HEK293 (cell line): ENCODE results near the gene FXYD6.

Experiments
- CTCF ChIA-PET: fragments of 350-600 bp; formaldehyde crosslinking; extraction: SDS; loops from one replicate; lab custom pipeline; 2021; ENCODE audit warnings: antibody characterized with exemption; lab: Yijun Ruan, JAX
- POLR2A ChIA-PET: fragments of 300-600 bp; formaldehyde crosslinking; extraction: SDS; loops from one replicate; lab custom pipeline; 2020; ENCODE audit warnings: antibody characterized with exemption, inconsistent platforms; lab: Yijun Ruan, JAX
- H3K27ac ChIP-seq: fragments of 200-500 bp; sonication (Bioruptor generic); 2 replicates; pipeline ENCODE4 v1.5.1; 2014; ENCODE audit warnings: low read depth, low read length, control low read depth, inconsistent platforms; ENCODE audit errors: extremely low read depth
- H3K36me3 ChIP-seq, 2 experiments: fragments of 200-500 bp in 1 of 2; sonication (Bioruptor generic) in 1 of 2; 1 replicate in 1 of 2; 2 replicates in 1 of 2; pipeline ENCODE4 v1.5.1; 2014 to 2017; ENCODE audit warnings: inconsistent platforms in 2 of 2, low read length in 2 of 2; ENCODE audit not compliant: control insufficient read depth in 2 of 2, insufficient read depth in 1 of 2
- H3K4me1 ChIP-seq: fragments of 200-500 bp; sonication (Bioruptor generic); 2 replicates; pipeline ENCODE4 v1.5.1; 2014; ENCODE audit warnings: mild to moderate bottlenecking, low read length, inconsistent platforms; ENCODE audit not compliant: control insufficient read depth, insufficient read depth
- H3K4me3 ChIP-seq: 2 replicates; pipeline ENCODE4 v1.5.1; 2011; ENCODE audit warnings: low read depth, mild to moderate bottlenecking, control low read depth, low read length, moderate library complexity
- H3K9me3 ChIP-seq: fragments of 200-500 bp; sonication (Bioruptor generic); 2 replicates; pipeline ENCODE4 v1.5.1; 2014; ENCODE audit warnings: low read depth, low read length, inconsistent platforms; ENCODE audit not compliant: control insufficient read depth, insufficient read depth
- GLIS1 ChIP-seq: fragments of 450-650 bp; formaldehyde crosslinking; IDR thresholded peaks from 2 replicates; pipeline ENCODE4 v1.5.1; 2016; ENCODE audit warnings: missing biosample characterization, missing genetic modification characterization
- ZBTB1 ChIP-seq: fragments of 450-650 bp; formaldehyde crosslinking; IDR thresholded peaks from 2 replicates; pipeline ENCODE4 v1.5.1; 2016; ENCODE audit warnings: missing biosample characterization, missing genetic modification characterization
- ZBTB11 ChIP-seq: fragments of 450-650 bp; formaldehyde crosslinking; conservative IDR thresholded peaks from 2 replicates; pipeline ENCODE4 v1.5.1; 2016; ENCODE audit warnings: low read depth, missing biosample characterization, missing genetic modification characterization
- ZBTB20 ChIP-seq: fragments of 450-650 bp; formaldehyde crosslinking; IDR thresholded peaks from 2 replicates; pipeline ENCODE4 v1.5.1; 2016; ENCODE audit warnings: missing biosample characterization, missing genetic modification characterization
- ZBTB49 ChIP-seq: fragments of 450-650 bp; formaldehyde crosslinking; IDR thresholded peaks from 2 replicates; pipeline ENCODE4 v1.5.1; 2016; ENCODE audit warnings: missing biosample characterization, missing genetic modification characterization, low read depth
- ZNF132 ChIP-seq: fragments of 450-650 bp; formaldehyde crosslinking; IDR thresholded peaks from 2 replicates; pipeline ENCODE4 v1.5.1; 2017; ENCODE audit warnings: missing biosample characterization, missing genetic modification characterization, borderline replicate concordance
- ZNF155 ChIP-seq: fragments of 450-650 bp; formaldehyde crosslinking; IDR thresholded peaks from 2 replicates; pipeline ENCODE4 v1.5.1; 2016; ENCODE audit warnings: missing biosample characterization, missing genetic modification characterization
- ZNF211 ChIP-seq: fragments of 450-650 bp; formaldehyde crosslinking; IDR thresholded peaks from 2 replicates; pipeline ENCODE4 v1.5.1; 2016; ENCODE audit warnings: low read depth, missing biosample characterization, missing genetic modification characterization
- ZNF248 ChIP-seq: fragments of 450-650 bp; formaldehyde crosslinking; IDR thresholded peaks from 2 replicates; pipeline ENCODE4 v1.5.1; 2017; ENCODE audit warnings: missing biosample characterization, missing genetic modification characterization
- ZNF362 ChIP-seq: fragments of 450-650 bp; formaldehyde crosslinking; IDR thresholded peaks from 2 replicates; pipeline ENCODE4 v1.5.1; 2016; ENCODE audit warnings: missing biosample characterization, missing genetic modification characterization
- ZNF416 ChIP-seq: fragments of 450-650 bp; formaldehyde crosslinking; IDR thresholded peaks from 2 replicates; pipeline ENCODE4 v1.5.1; 2016; ENCODE audit warnings: missing biosample characterization, missing genetic modification characterization
- ZNF514 ChIP-seq: fragments of 450-650 bp; formaldehyde crosslinking; IDR thresholded peaks from 2 replicates; pipeline ENCODE4 v1.5.1; 2016; ENCODE audit warnings: missing biosample characterization, missing genetic modification characterization
- ZNF704 ChIP-seq: fragments of 450-650 bp; formaldehyde crosslinking; IDR thresholded peaks from 2 replicates; pipeline ENCODE4 v1.5.1; 2016; ENCODE audit warnings: missing biosample characterization, missing genetic modification characterization
- ZNF707 ChIP-seq: fragments of 450-650 bp; formaldehyde crosslinking; IDR thresholded peaks from 2 replicates; pipeline ENCODE4 v1.5.1; 2016; ENCODE audit warnings: missing biosample characterization, missing genetic modification characterization
- ZSCAN5A ChIP-seq: fragments of 450-650 bp; formaldehyde crosslinking; IDR thresholded peaks from 2 replicates; pipeline ENCODE4 v1.5.1; 2016; ENCODE audit warnings: missing biosample characterization, missing genetic modification characterization

The FXYD6 gene

GRCh38 chr11:117835576-117835975, 40.9 kb downstream of the FXYD6 start:
- no peak overlapping the region for H3K27ac ChIP-seq
- no peaks in the 10 kb centered on the region for H3K36me3 ChIP-seq
- TF ChIP-seq ZNF132 (tag by site-specific recombination) (no peak), ZNF416 (tag by site-specific recombination) (no peak), ZNF248 (tag by site-specific recombination) (no peak), ZNF514 (tag by site-specific recombination) (no peak), ZNF362 (tag by site-specific recombination) (no peak), ZNF211 (tag by site-specific recombination) (no peak), ZBTB1 (tag by site-specific recombination) (no peak), GLIS1 (tag by site-specific recombination) (no peak), ZNF155 (tag by site-specific recombination) (no peak), ZBTB20 (no peak), ZNF704 (no peak)
- CTCF ChIA-PET, result interaction anchor here (1.3 to 10.2 kb wide), 5 partner anchors 9 to 218 kb away, joined by 4 to 78 read pairs (median 17); no protein-coding TSS in a partner anchor
- H3K9me3 ChIP-seq, result no peaks in the 10 kb centered on the region
- no peaks in the 10 kb centered on the region for H3K4me1 ChIP-seq
- POLR2A ChIA-PET, result no interaction called here
- no peak overlapping the region for H3K4me3 ChIP-seq

GRCh38 chr11:117834838-117835443, 41.5 kb downstream of the FXYD6 start:
- CTCF ChIA-PET, result interaction anchor here (1.3 to 10.2 kb wide), 7 partner anchors 8 to 218 kb away, joined by 3 to 78 read pairs (median 17); no protein-coding TSS in a partner anchor
- no peak overlapping the region for H3K4me3 ChIP-seq
- POLR2A ChIA-PET, result no interaction called here
- H3K27ac ChIP-seq, result no peak overlapping the region
- no peak for TF ChIP-seq ZSCAN5A (tag by site-specific recombination)
- H3K36me3 ChIP-seq, result no peaks in the 10 kb centered on the region
- H3K4me1 ChIP-seq, result no peaks in the 10 kb centered on the region
- H3K9me3 ChIP-seq, result no peaks in the 10 kb centered on the region

- Histone ChIP-seq H3K4me3 (no peak overlapping the region), H3K27ac (no peak overlapping the region), H3K36me3 (no peaks in the 10 kb centered on the region), H3K4me1 (no peaks in the 10 kb centered on the region), H3K9me3 (no peaks in the 10 kb centered on the region)
- CTCF ChIA-PET, result interaction anchor here (0.9 to 10.2 kb wide), 8 partner anchors 9 to 220 kb away, joined by 3 to 78 read pairs (median 12); no protein-coding TSS in a partner anchor
- POLR2A ChIA-PET, result no interaction called here
- TF ChIP-seq ZBTB49 (tag by site-specific recombination) (no peak), ZBTB11 (tag by site-specific recombination) (no peak), ZNF707 (no peak)
Observed at GRCh38 chr11:117834068-117834810, 42.2 kb downstream of the FXYD6 start.
